ENCODE results near the gene RABGAP1L.
A peak's percentile ranks its signal among the peaks of the same experiment; 100 is the strongest.

GRCh38 chr1:174769961-174770549, 610.7 kb downstream of the RABGAP1L start:
- TF ChIP-seq CTCF (IDR thresholded peaks at IDR 0.05), result peak; percentile 42 to 86 (median 72)
- no peak for TF ChIP-seq POLR2A (IDR thresholded peaks at IDR 0.05)

Data from Peyer's patch (tissue), 4 donors.